ENCODE data around the gene LCN12. TPM values are rescaled to one million over a fixed set of nuclear protein-coding genes. Genes with fewer than 3 reads are reported as not detected.

LCN12 gene
- total RNA-seq, 1 donor from 2014 or later = not detected

GRCh38 chr9:136977223-136977622 lies 25.1 kb downstream of the LCN12 start, which contains the start of gene PTGDS:
PTGDS (plus strand) TSS chr9:136977504; CDS start chr9:136977579, 75 bp downstream.
- no peaks in the 10 kb centered on the region for H3K27me3 ChIP-seq
- no peaks in the 10 kb centered on the region for H3K36me3 ChIP-seq
- intact Hi-C loops (cut with DNase I) = no loop called here
- peak; percentile 31 to 91 for TF ChIP-seq POLR2AphosphoS5 (IDR thresholded peaks at IDR 0.05; ENCODE audit: insufficient read depth in 1 of 2, low read depth in 1 of 2)
- TF ChIP-seq POLR2A (IDR thresholded peaks at IDR 0.05) = peak in 1 of 2 donors; percentile 37
- TF ChIP-seq CTCF (IDR thresholded peaks at IDR 0.05) = no peak
- peak within 1 kb of the TSS; percentile 87 for H3K27ac ChIP-seq
- H3K4me3 ChIP-seq = peak within 1 kb of the TSS; percentile 49 to 59
- peaks cover 50% of the 10 kb centered on the region for H3K4me1 ChIP-seq
- DNase-seq (ENCODE audit: extremely low spot score in 2 of 2) = no peak
- no peaks in the 10 kb centered on the region for H3K9me3 ChIP-seq

GRCh38 chr9:136977649-136978072 lies 25.6 kb downstream of the LCN12 start:
- Histone ChIP-seq H3K4me3 (peak overlapping the region; percentile 49 to 59), H3K27me3 (no peaks in the 10 kb centered on the region), H3K27ac (peak overlapping the region; percentile 87), H3K9me3 (no peaks in the 10 kb centered on the region), H3K4me1 (peaks cover 50% of the 10 kb centered on the region), H3K36me3 (no peaks in the 10 kb centered on the region)
- TF ChIP-seq POLR2AphosphoS5 (IDR thresholded peaks at IDR 0.05; ENCODE audit: insufficient read depth in 1 of 2, low read depth in 1 of 2) (peak in 1 of 2 donors; percentile 49), POLR2A (IDR thresholded peaks at IDR 0.05) (no peak), CTCF (IDR thresholded peaks at IDR 0.05) (no peak)
- intact Hi-C loops (cut with DNase I) = no loop called here
- no peak for DNase-seq (ENCODE audit: extremely low spot score in 2 of 2)

GRCh38 chr9:136978073-136978864 lies 26.2 kb downstream of the LCN12 start:
- H3K27me3 ChIP-seq = no peaks in the 10 kb centered on the region
- peak overlapping the region; percentile 87 for H3K27ac ChIP-seq
- peaks cover 50% of the 10 kb centered on the region for H3K4me1 ChIP-seq
- TF ChIP-seq POLR2A (IDR thresholded peaks at IDR 0.05) (peak in 1 of 2 donors; percentile 29), POLR2AphosphoS5 (IDR thresholded peaks at IDR 0.05; ENCODE audit: insufficient read depth in 1 of 2, low read depth in 1 of 2) (no peak), CTCF (IDR thresholded peaks at IDR 0.05) (no peak)
- H3K9me3 ChIP-seq = no peaks in the 10 kb centered on the region
- H3K4me3 ChIP-seq = peak overlapping the region; percentile 49 to 59
- no peak for DNase-seq (ENCODE audit: extremely low spot score in 2 of 2)
- intact Hi-C loops (cut with DNase I) = no loop called here
- no peaks in the 10 kb centered on the region for H3K36me3 ChIP-seq

- H3K4me3 ChIP-seq = no peak overlapping the region
- no peak for DNase-seq (ENCODE audit: extremely low spot score in 2 of 2)
- intact Hi-C loops (cut with DNase I) = no loop called here
- no peaks in the 10 kb centered on the region for H3K9me3 ChIP-seq
- peak overlapping the region; percentile 87 for H3K27ac ChIP-seq
- H3K27me3 ChIP-seq = no peaks in the 10 kb centered on the region
- peaks cover 50% of the 10 kb centered on the region for H3K4me1 ChIP-seq
- TF ChIP-seq CTCF (IDR thresholded peaks at IDR 0.05) = no peak
- TF ChIP-seq POLR2A (IDR thresholded peaks at IDR 0.05) = no peak
- no peak for TF ChIP-seq POLR2AphosphoS5 (IDR thresholded peaks at IDR 0.05; ENCODE audit: insufficient read depth in 1 of 2, low read depth in 1 of 2)
- no peaks in the 10 kb centered on the region for H3K36me3 ChIP-seq
Observed at GRCh38 chr9:136978865-136979544, 26.9 kb downstream of the LCN12 start.

Measured in vagina (tissue), 2 donors.